Aorta (tissue), 5 donors: ENCODE data around the gene LYSMD2. TPM values are rescaled to one million over a fixed set of nuclear protein-coding genes. Genes with fewer than 3 reads are reported as not detected.
A peak's percentile ranks its signal among the peaks of the same experiment; 100 is the strongest.

ENCODE experiments used
- ATAC-seq: fragments of 200-7000 bp; cut with Tn5 transposase; one replicate; pipeline ENCODE4 v1.9.1; 2022; ENCODE audit warnings: moderate library complexity; ENCODE audit not compliant: low FRiP score
- DNase-seq, 2 donors: peaks; one replicate each; pipeline ENCODE4 v3.0.0-alpha.2; 2020
- H3K27ac ChIP-seq, 2 donors: one replicate each; pipeline ENCODE4 v1.5.1; 2013; ENCODE audit warnings: low read length in 2 of 2, mild to moderate bottlenecking in 2 of 2, moderate library complexity in 2 of 2, control low read depth in 1 of 2, inconsistent platforms in 1 of 2, low read depth in 1 of 2
- H3K27me3 ChIP-seq, 2 donors: one replicate each; pipeline ENCODE4 v1.6.1; 2013; ENCODE audit warnings: control low read depth in 1 of 2, low read length in 1 of 2, mild to moderate bottlenecking in 1 of 2, moderate library complexity in 1 of 2; ENCODE audit not compliant: insufficient read depth in 2 of 2, control insufficient read depth in 1 of 2
- H3K36me3 ChIP-seq, 2 donors: one replicate each; pipeline ENCODE4 v1.6.1; 2013; ENCODE audit warnings: control low read depth in 1 of 2, low read length in 1 of 2, mild to moderate bottlenecking in 1 of 2; ENCODE audit not compliant: insufficient read depth in 2 of 2, control insufficient read depth in 1 of 2
- H3K4me1 ChIP-seq, 2 donors: one replicate each; pipeline ENCODE4 v1.6.1; 2013; ENCODE audit warnings: low read length in 2 of 2, control low read depth in 1 of 2, mild to moderate bottlenecking in 1 of 2, moderate library complexity in 1 of 2; ENCODE audit not compliant: insufficient read depth in 2 of 2, control insufficient read depth in 1 of 2
- H3K4me3 ChIP-seq, 2 donors: one replicate each; pipeline ENCODE4 v1.5.1; 2013; ENCODE audit warnings: low read length in 2 of 2, control low read depth in 1 of 2, mild to moderate bottlenecking in 1 of 2
- H3K9me3 ChIP-seq: one replicate; pipeline ENCODE4 v1.6.1; 2013; ENCODE audit warnings: mild to moderate bottlenecking, low read length; ENCODE audit not compliant: control insufficient read depth
- WGBS, 2 donors: extraction: QIAGEN DNeasy Blood & Tissue Kit; methylation state at CpG; one replicate each; pipeline ENCODE4 v1.1.7; 2013; 5-methylcytosine and 5-hydroxymethylcytosine counted together
- intact Hi-C, 2 donors: fragments of 100-400 bp; cut with DNase I; formaldehyde crosslinking; loops; one replicate each; pipeline versions ENCODE4 v1.14.2 to v1.15.0; 2022
- polyA plus RNA-seq, 2 donors: library from polyadenylated mRNA; stranded (reverse); fragments of 200-250 nt; gene quantifications; one replicate each; pipeline ENCODE4 v1.2.3, GENCODE V29; 2013
- total RNA-seq, 2 donors: library from RNA; stranded (reverse); fragmentation: NEBNext Ultra II Directional; extraction: Animal tissue kit (Norgen Biotek cat#: 25700); gene quantifications; one replicate each; pipeline ENCODE4 v1.2.1, GENCODE V29; 2021
- donor health status: healthy with polysubstance abuse.
- donor health status: Bipolar disorder and iron deficiency.
- donor health status: DM: no; HTN: no; CAD: no.
- donor health status: DM: no; HTN: no; CAD: no.
- donor health status: DM: yes; HTN: yes; CAD: no.

Gene LYSMD2
- total and polyA plus RNA-seq, 4 donors, result 9.7 to 14.3 (median 11.4) TPM

- H3K27ac ChIP-seq, result no peak overlapping the region
- H3K27me3 ChIP-seq, result no peaks in the 10 kb centered on the region
- H3K4me3 ChIP-seq, result no peak overlapping the region
- no peaks in the 10 kb centered on the region for H3K9me3 ChIP-seq
- 71 to 75% methylated on average over 5 of the region's 5 CpGs for WGBS, 2 donors
- DNase-seq (no peak), ATAC-seq (no peak)
- H3K4me1 ChIP-seq, result no peaks in the 10 kb centered on the region
- intact Hi-C loops, result no loop called here
- H3K36me3 ChIP-seq, result no peaks in the 10 kb centered on the region
Measured at GRCh38 chr15:51749307-51749706, 11.9 kb upstream of the LYSMD2 start.

GRCh38 chr15:51739061-51739712 lies 1.7 kb upstream of the LYSMD2 start:
- DNase-seq (no peak), ATAC-seq (no peak)
- no peaks in the 10 kb centered on the region for H3K36me3 ChIP-seq
- H3K27ac ChIP-seq, result no peak overlapping the region
- H3K9me3 ChIP-seq, result no peaks in the 10 kb centered on the region
- WGBS, 2 donors, result 93 to 97% methylated on average over 2 of the region's 2 CpGs
- intact Hi-C loops, result no loop called here
- no peak overlapping the region for H3K4me3 ChIP-seq
- H3K4me1 ChIP-seq, result no peaks in the 10 kb centered on the region
- H3K27me3 ChIP-seq, result no peaks in the 10 kb centered on the region

- intact Hi-C loops, result no loop called here
- no peak overlapping the region for H3K27ac ChIP-seq
- no peaks in the 10 kb centered on the region for H3K36me3 ChIP-seq
- DNase-seq (no peak), ATAC-seq (no peak)
- 55 to 70% methylated on average over 2 of the region's 2 CpGs for WGBS, 2 donors
- H3K4me1 ChIP-seq, result no peaks in the 10 kb centered on the region
- H3K27me3 ChIP-seq, result no peaks in the 10 kb centered on the region
- H3K9me3 ChIP-seq, result no peaks in the 10 kb centered on the region
- no peak overlapping the region for H3K4me3 ChIP-seq
Measured at GRCh38 chr15:51738553-51738952, 1.1 kb upstream of the LYSMD2 start.

- intact Hi-C loops, result no loop called here
- Histone ChIP-seq H3K36me3 (no peaks in the 10 kb centered on the region), H3K27me3 (no peaks in the 10 kb centered on the region), H3K4me3 (peak overlapping the region; percentile 82 to 98), H3K4me1 (peaks cover 0 to 2% of the 10 kb centered on the region in 2 donors), H3K27ac (peak overlapping the region in 1 of 2 donors; percentile 69), H3K9me3 (no peaks in the 10 kb centered on the region)
- 5 to 16% methylated on average over 29 to 69 of the region's 69 CpGs for WGBS, 2 donors
- peak; percentile 65 for ATAC-seq
- peak; percentile 59 to 80 for DNase-seq
Measured at GRCh38 chr15:51736751-51737521, 519 bp downstream of the LYSMD2 start.

GRCh38 chr15:51736069-51736468 lies 1.4 kb downstream of the LYSMD2 start:
- no peaks in the 10 kb centered on the region for H3K27me3 ChIP-seq
- 86 to 89% methylated on average over 3 of the region's 3 CpGs for WGBS, 2 donors
- intact Hi-C loops, result no loop called here
- no peak overlapping the region for H3K27ac ChIP-seq
- H3K4me3 ChIP-seq, result peak overlapping the region in 1 of 2 donors; percentile 98
- peaks cover 2% of the 10 kb centered on the region in 2 donors for H3K4me1 ChIP-seq
- H3K9me3 ChIP-seq, result no peaks in the 10 kb centered on the region
- no peaks in the 10 kb centered on the region for H3K36me3 ChIP-seq
- DNase-seq, result no peak
- ATAC-seq, result no peak

GRCh38 chr15:51735228-51736010 lies 2.0 kb downstream of the LYSMD2 start:
- H3K4me3 ChIP-seq, result no peak overlapping the region
- H3K27me3 ChIP-seq, result no peaks in the 10 kb centered on the region
- no peaks in the 10 kb centered on the region for H3K36me3 ChIP-seq
- ATAC-seq (no peak), DNase-seq (no peak)
- H3K4me1 ChIP-seq, result peaks cover 2% of the 10 kb centered on the region in 2 donors
- 89 to 90% methylated on average over 5 of the region's 5 CpGs for WGBS, 2 donors
- H3K27ac ChIP-seq, result no peak overlapping the region
- intact Hi-C loops, result no loop called here
- no peaks in the 10 kb centered on the region for H3K9me3 ChIP-seq

- Histone ChIP-seq H3K36me3 (no peaks in the 10 kb centered on the region), H3K9me3 (no peaks in the 10 kb centered on the region), H3K4me3 (no peak overlapping the region), H3K27ac (no peak overlapping the region), H3K4me1 (peaks cover 2% of the 10 kb centered on the region in 2 donors), H3K27me3 (no peaks in the 10 kb centered on the region)
- intact Hi-C loops, result no loop called here
- no peak for ATAC-seq
- no peak for DNase-seq
- 73 to 81% methylated on average over 2 of the region's 2 CpGs for WGBS, 2 donors
Measured at GRCh38 chr15:51732646-51733045, 4.8 kb downstream of the LYSMD2 start.

GRCh38 chr15:51731549-51732267 lies 5.7 kb downstream of the LYSMD2 start:
- WGBS, 2 donors, result 29 to 30% methylated on average over 5 of the region's 5 CpGs
- intact Hi-C loops, result no loop called here
- no peak for DNase-seq

More at GRCh38 chr15:51731549-51732267, 5.7 kb downstream of the LYSMD2 start:
- no peaks in the 10 kb centered on the region for H3K36me3 ChIP-seq
- peak overlapping the region; percentile 33 to 49 for H3K27ac ChIP-seq
- no peaks in the 10 kb centered on the region for H3K9me3 ChIP-seq
- peak; percentile 69 for ATAC-seq
- peak overlapping the region in 1 of 2 donors; percentile 43 for H3K4me3 ChIP-seq
- peaks cover 2% of the 10 kb centered on the region in 2 donors for H3K4me1 ChIP-seq
- no peaks in the 10 kb centered on the region for H3K27me3 ChIP-seq
